ENCODE data around the gene GNAL. TPM values are rescaled to one million over a fixed set of nuclear protein-coding genes. Genes with fewer than 3 reads are reported as not detected.
A peak's percentile ranks its signal among the peaks of the same experiment; 100 is the strongest.

GNAL gene
- total RNA-seq, 1 experiment from 2014 or later: 0.15 TPM

DNA sequence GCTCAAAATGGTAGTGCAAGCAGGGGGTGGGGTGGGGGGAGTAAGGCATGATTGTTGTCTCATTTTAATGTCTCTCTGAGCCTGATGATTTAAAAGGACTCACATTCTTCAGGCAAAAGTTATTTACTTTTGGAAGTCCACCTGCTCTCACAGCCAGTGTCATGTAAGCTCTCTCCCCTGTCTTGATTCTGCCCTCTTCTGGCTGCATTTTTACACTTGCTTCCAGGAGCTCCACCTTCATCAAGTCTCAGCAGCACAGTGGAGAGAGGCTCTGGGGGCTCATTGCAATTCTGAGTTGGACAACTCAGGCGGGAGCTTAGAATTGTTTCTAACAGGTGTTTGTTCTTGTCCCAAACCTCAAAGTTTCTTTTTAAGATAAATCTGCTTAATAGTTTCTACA lies 39.2 kb downstream of the GNAL start:
- H3K9ac ChIP-seq (ENCODE audit: low read length): no peak overlapping the region
- no peaks in the 10 kb centered on the region for H3K9me2 ChIP-seq (replicated peaks; ENCODE audit: low read length)
- no peaks in the 10 kb centered on the region for H3K79me2 ChIP-seq (ENCODE audit: low read length)
- ATAC-seq (peak; percentile 29; the same call in 1 of the 2 replicates), DNase-seq (peak; percentile 39)
- intact Hi-C loops (cut with micrococcal nuclease): loop anchor here (2.0 to 5.0 kb wide), 2 partner anchors 71 to 876 kb away; no protein-coding TSS in a partner anchor
- no peak overlapping the region for H3K4me2 ChIP-seq (ENCODE audit: low read length)
- no peak overlapping the region for H3K27ac ChIP-seq (ENCODE audit: low read length)
- TF ChIP-seq, protein P1, sequence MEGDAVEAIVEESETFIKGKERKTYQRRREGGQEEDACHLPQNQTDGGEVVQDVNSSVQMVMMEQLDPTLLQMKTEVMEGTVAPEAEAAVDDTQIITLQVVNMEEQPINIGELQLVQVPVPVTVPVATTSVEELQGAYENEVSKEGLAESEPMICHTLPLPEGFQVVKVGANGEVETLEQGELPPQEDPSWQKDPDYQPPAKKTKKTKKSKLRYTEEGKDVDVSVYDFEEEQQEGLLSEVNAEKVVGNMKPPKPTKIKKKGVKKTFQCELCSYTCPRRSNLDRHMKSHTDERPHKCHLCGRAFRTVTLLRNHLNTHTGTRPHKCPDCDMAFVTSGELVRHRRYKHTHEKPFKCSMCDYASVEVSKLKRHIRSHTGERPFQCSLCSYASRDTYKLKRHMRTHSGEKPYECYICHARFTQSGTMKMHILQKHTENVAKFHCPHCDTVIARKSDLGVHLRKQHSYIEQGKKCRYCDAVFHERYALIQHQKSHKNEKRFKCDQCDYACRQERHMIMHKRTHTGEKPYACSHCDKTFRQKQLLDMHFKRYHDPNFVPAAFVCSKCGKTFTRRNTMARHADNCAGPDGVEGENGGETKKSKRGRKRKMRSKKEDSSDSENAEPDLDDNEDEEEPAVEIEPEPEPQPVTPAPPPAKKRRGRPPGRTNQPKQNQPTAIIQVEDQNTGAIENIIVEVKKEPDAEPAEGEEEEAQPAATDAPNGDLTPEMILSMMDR (conservative IDR thresholded peaks at IDR 0.05; ENCODE audit: low read depth, low read length): peak; percentile 51
- TF ChIP-seq EZH2 (IDR thresholded peaks at IDR 0.05; ENCODE audit: low read length, unreplicated experiment): no peak
- TF ChIP-seq EZH2phosphoT487 (IDR thresholded peaks at IDR 0.05; ENCODE audit: borderline replicate concordance, low read length): no peak
- H2AFZ ChIP-seq (ENCODE audit: low read length): no peak overlapping the region
- peaks cover 55% of the 10 kb centered on the region for H3K27me3 ChIP-seq (ENCODE audit: low read length)
- no TSS peak for BruUV-seq (replicated peaks)
- H3F3A ChIP-seq (ENCODE audit: low read length, unreplicated experiment): no peaks in the 10 kb centered on the region
- no peaks in the 10 kb centered on the region for H3K9me3 ChIP-seq (ENCODE audit: low read length)
- ChIA-PET CTCF (interaction anchor here (0.5 to 1.0 kb wide), 4 partner anchors 23 to 438 kb away, joined by 4 to 9 read pairs (median 5); no protein-coding TSS in a partner anchor), POLR2A (ENCODE audit: unreplicated experiment) (interaction anchor here (0.6 kb wide), 1 partner anchor 124 kb away, joined by 7 read pairs; no protein-coding TSS in a partner anchor)
- peaks cover 11% of the 10 kb centered on the region; the same call in 1 of the 2 replicates for H3K4me1 ChIP-seq (ENCODE audit: insufficient read depth, low read length)
- H3K4me3 ChIP-seq (ENCODE audit: low read length): no peak overlapping the region
- no peaks in the 10 kb centered on the region for H4K20me1 ChIP-seq (ENCODE audit: low read length)
- H3K36me3 ChIP-seq (ENCODE audit: low read depth, low read length): no peaks in the 10 kb centered on the region

DNA sequence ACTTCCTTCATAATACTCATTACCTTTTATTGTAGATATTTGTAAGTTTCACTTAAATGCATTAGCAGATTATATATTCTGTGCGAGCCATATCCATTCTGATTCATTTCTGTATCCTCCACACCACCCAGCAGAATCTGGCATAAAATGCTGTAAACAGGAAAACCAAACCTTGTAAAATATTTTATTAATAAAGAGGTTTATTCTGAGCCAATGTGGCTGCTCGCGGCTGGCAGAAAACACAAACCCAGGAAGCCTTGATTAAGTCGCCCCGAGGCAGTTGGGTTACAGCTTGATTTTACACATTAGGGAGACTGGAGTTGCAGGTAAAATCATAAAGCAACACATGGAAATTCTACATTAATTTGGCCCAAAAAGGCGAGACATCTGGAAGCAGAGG lies 40.5 kb downstream of the GNAL start:
- DNase-seq (peak; percentile 46), ATAC-seq (peak; percentile 16)
- Histone ChIP-seq H3K4me1 (ENCODE audit: insufficient read depth, low read length) (peaks cover 14% of the 10 kb centered on the region; the same call in 1 of the 2 replicates), H3K9ac (ENCODE audit: low read length) (no peak overlapping the region), H4K20me1 (ENCODE audit: low read length) (no peaks in the 10 kb centered on the region), H3K27ac (ENCODE audit: low read length) (no peak overlapping the region), H3K4me2 (ENCODE audit: low read length) (peak overlapping the region; percentile 70), H3K4me3 (ENCODE audit: low read length) (no peak overlapping the region), H3F3A (ENCODE audit: low read length, unreplicated experiment) (no peaks in the 10 kb centered on the region), H3K9me2 (replicated peaks; ENCODE audit: low read length) (no peaks in the 10 kb centered on the region), H3K9me3 (ENCODE audit: low read length) (no peaks in the 10 kb centered on the region), H2AFZ (ENCODE audit: low read length) (no peak overlapping the region), H3K79me2 (ENCODE audit: low read length) (no peaks in the 10 kb centered on the region), H3K27me3 (ENCODE audit: low read length) (peaks cover 54% of the 10 kb centered on the region), H3K36me3 (ENCODE audit: low read depth, low read length) (no peaks in the 10 kb centered on the region)
- BruUV-seq (replicated peaks): no TSS peak
- intact Hi-C loops (cut with micrococcal nuclease): loop anchor here (2.0 to 5.0 kb wide), 2 partner anchors 73 to 877 kb away; no protein-coding TSS in a partner anchor
- TF ChIP-seq EZH2 (IDR thresholded peaks at IDR 0.05; ENCODE audit: low read length, unreplicated experiment) (no peak), EZH2phosphoT487 (IDR thresholded peaks at IDR 0.05; ENCODE audit: borderline replicate concordance, low read length) (no peak)
- TF ChIP-seq, protein P1 (conservative IDR thresholded peaks at IDR 0.05; ENCODE audit: low read depth, low read length): no peak
- ChIA-PET POLR2A (ENCODE audit: unreplicated experiment) (no interaction called here), CTCF (no interaction called here)

DNA sequence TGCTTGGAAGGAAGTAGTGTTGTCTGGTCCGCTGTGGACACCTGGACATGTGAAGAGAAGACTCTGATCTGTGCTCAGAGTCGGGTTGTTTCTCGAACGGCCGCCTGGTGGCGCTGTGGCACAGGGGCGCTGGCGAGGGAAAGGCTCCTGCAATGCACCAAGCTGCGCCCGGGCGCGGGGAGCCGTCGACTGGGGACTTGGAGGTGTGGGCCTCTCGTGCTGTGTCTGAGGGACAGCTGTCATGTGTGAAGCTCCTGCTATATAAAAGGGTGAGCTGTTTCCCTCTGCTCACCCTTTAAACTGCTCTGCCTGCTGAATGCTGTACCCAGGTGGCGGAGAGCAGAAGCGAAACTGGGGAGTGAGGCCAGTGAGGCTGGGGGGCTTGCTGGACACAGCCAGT lies 44.0 kb downstream of the GNAL start:
- H2AFZ ChIP-seq (ENCODE audit: low read length): peak overlapping the region; percentile 67
- TF ChIP-seq, protein P1 (conservative IDR thresholded peaks at IDR 0.05; ENCODE audit: low read depth, low read length): peak; percentile 96
- TF ChIP-seq EZH2 (IDR thresholded peaks at IDR 0.05; ENCODE audit: low read length, unreplicated experiment) (no peak), EZH2phosphoT487 (IDR thresholded peaks at IDR 0.05; ENCODE audit: borderline replicate concordance, low read length) (no peak)
- intact Hi-C loops (cut with micrococcal nuclease): loop anchor here (1.0 to 5.0 kb wide), 5 partner anchors 119 to 306 kb away; partner anchors contain the start of gene CHMP1B
- H3K27me3 ChIP-seq (ENCODE audit: low read length): peaks cover 75% of the 10 kb centered on the region
- no peaks in the 10 kb centered on the region for H3F3A ChIP-seq (ENCODE audit: low read length, unreplicated experiment)
- peak overlapping the region; percentile 82 for H3K4me2 ChIP-seq (ENCODE audit: low read length)
- H3K4me3 ChIP-seq (ENCODE audit: low read length): peak overlapping the region; percentile 58
- H3K4me1 ChIP-seq (ENCODE audit: insufficient read depth, low read length): peaks cover 9% of the 10 kb centered on the region; the same call in 1 of the 2 replicates
- ATAC-seq (peak; percentile 95), DNase-seq (peak; percentile 85)
- no peaks in the 10 kb centered on the region for H3K36me3 ChIP-seq (ENCODE audit: low read depth, low read length)
- no peaks in the 10 kb centered on the region for H4K20me1 ChIP-seq (ENCODE audit: low read length)
- H3K9ac ChIP-seq (ENCODE audit: low read length): 0 out of 2 replicates have a peak overlapping the region, but pooled peaks have one; percentile 7
- H3K79me2 ChIP-seq (ENCODE audit: low read length): no peaks in the 10 kb centered on the region
- H3K9me2 ChIP-seq (replicated peaks; ENCODE audit: low read length): no peaks in the 10 kb centered on the region
- POLR2A ChIA-PET (ENCODE audit: unreplicated experiment): no interaction called here
- BruUV-seq (replicated peaks): no TSS peak
- no peak overlapping the region for H3K27ac ChIP-seq (ENCODE audit: low read length)
- H3K9me3 ChIP-seq (ENCODE audit: low read length): no peaks in the 10 kb centered on the region
- CTCF ChIA-PET: interaction anchor here (0.6 to 1.0 kb wide), 5 partner anchors 78 to 221 kb away, joined by 3 to 6 read pairs (median 4); no protein-coding TSS in a partner anchor
